HG03025 (cell line): ENCODE data around the gene INHBA.

Experiments used
- ATAC-seq: cut with Tn5 transposase; IDR thresholded peaks from one replicate; pipeline ENCODE4 v1.9.1; 2021; ENCODE audit warnings: mild to moderate bottlenecking, moderate library complexity; ENCODE audit not compliant: unreplicated experiment, low FRiP score

INHBA gene

GRCh38 chr7:41691286-41692190 is 11.4 kb downstream of the INHBA start:
- ATAC-seq = no peak

GRCh38 chr7:41689815-41690214 is 13.1 kb downstream of the INHBA start:
- ATAC-seq = no peak

- ATAC-seq = no peak
Measured at GRCh38 chr7:41688906-41689305, 14.0 kb downstream of the INHBA start.

GRCh38 chr7:41688012-41688625 is 14.8 kb downstream of the INHBA start:
- ATAC-seq = no peak

GRCh38 chr7:41685684-41686083 is 17.2 kb downstream of the INHBA start:
- no peak for ATAC-seq

GRCh38 chr7:41682422-41682821 is 20.5 kb downstream of the INHBA start:
- no peak for ATAC-seq

GRCh38 chr7:41679566-41679965 is 23.3 kb downstream of the INHBA start:
- ATAC-seq = no peak

- ATAC-seq = no peak
Measured at GRCh38 chr7:41674505-41675023, 28.3 kb downstream of the INHBA start.

GRCh38 chr7:41661596-41661995 is 41.3 kb downstream of the INHBA start:
- ATAC-seq = no peak

GRCh38 chr7:41659539-41659938 is 43.4 kb downstream of the INHBA start:
- ATAC-seq = no peak

GRCh38 chr7:41656366-41656765 is 46.5 kb downstream of the INHBA start:
- ATAC-seq = no peak

- ATAC-seq = no peak
Measured at GRCh38 chr7:41655426-41655825, 47.5 kb downstream of the INHBA start.

- ATAC-seq = no peak
Measured at GRCh38 chr7:41652267-41652666, 50.6 kb downstream of the INHBA start.

- ATAC-seq = no peak
Measured at GRCh38 chr7:41648501-41648900, 54.4 kb downstream of the INHBA start.

GRCh38 chr7:41643616-41644015 is 59.3 kb downstream of the INHBA start:
- ATAC-seq = no peak

GRCh38 chr7:41641665-41642014 is 61.2 kb downstream of the INHBA start:
- ATAC-seq = no peak

- ATAC-seq = no peak
Measured at GRCh38 chr7:41641011-41641664, 61.8 kb downstream of the INHBA start.

- no peak for ATAC-seq
Measured at GRCh38 chr7:41640487-41640886, 62.4 kb downstream of the INHBA start.

GRCh38 chr7:41637049-41637448 is 65.8 kb downstream of the INHBA start:
- no peak for ATAC-seq
